Measurements from ENCODE around the gene KDF1. TPM values are rescaled to one million over a fixed set of nuclear protein-coding genes. Genes with fewer than 3 reads are reported as not detected.

The KDF1 gene
- total and polyA plus RNA-seq, 2 donors (not counting 1 experiment from before 2014, with no cell fraction given), result not detected

DNA sequence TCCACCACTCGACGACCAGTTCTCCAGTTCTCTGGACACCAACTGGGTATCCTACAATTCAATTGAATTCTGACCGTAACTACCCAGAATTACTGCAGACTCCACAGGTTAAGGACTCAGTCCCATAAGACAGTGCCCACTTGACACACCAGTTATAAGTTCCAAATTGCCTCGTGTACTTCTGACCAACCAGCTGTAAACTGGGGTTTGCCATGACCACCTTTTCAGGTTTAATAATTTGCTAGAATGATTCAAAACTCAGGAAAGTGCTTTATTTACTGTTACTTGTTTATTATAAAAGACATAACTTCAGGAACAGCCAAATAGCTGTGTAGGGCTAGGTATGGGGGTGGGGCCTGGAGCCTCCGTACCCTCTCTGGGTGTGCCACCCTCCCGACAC, 23.4 kb downstream of the KDF1 start:
- no peak overlapping the region for H2AFZ ChIP-seq (ENCODE audit: low read length)
- DNase-seq (ENCODE audit: low read depth in 2 of 2), result no peak
- no peaks in the 10 kb centered on the region for H3K9me3 ChIP-seq (ENCODE audit: control insufficient read depth, insufficient read depth, low read depth, low read length)
- no peak for TF ChIP-seq EZH2 (IDR thresholded peaks at IDR 0.05; ENCODE audit: low read length, missing control alignments)
- TF ChIP-seq, protein P1, sequence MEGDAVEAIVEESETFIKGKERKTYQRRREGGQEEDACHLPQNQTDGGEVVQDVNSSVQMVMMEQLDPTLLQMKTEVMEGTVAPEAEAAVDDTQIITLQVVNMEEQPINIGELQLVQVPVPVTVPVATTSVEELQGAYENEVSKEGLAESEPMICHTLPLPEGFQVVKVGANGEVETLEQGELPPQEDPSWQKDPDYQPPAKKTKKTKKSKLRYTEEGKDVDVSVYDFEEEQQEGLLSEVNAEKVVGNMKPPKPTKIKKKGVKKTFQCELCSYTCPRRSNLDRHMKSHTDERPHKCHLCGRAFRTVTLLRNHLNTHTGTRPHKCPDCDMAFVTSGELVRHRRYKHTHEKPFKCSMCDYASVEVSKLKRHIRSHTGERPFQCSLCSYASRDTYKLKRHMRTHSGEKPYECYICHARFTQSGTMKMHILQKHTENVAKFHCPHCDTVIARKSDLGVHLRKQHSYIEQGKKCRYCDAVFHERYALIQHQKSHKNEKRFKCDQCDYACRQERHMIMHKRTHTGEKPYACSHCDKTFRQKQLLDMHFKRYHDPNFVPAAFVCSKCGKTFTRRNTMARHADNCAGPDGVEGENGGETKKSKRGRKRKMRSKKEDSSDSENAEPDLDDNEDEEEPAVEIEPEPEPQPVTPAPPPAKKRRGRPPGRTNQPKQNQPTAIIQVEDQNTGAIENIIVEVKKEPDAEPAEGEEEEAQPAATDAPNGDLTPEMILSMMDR (conservative IDR thresholded peaks at IDR 0.05 in 1 of 2, IDR thresholded peaks at IDR 0.05 in 1 of 2; ENCODE audit: low read depth in 1 of 2, low read length in 2 of 2), result no peak
- H4K20me1 ChIP-seq (ENCODE audit: control insufficient read depth, extremely low read depth, insufficient read depth, low read length), result no peaks in the 10 kb centered on the region
- H3K4me3 ChIP-seq (replicated peaks in 1 of 4; ENCODE audit: control extremely low read depth in 1 of 4, insufficient read depth in 1 of 4, low read depth in 3 of 4, low read length in 4 of 4), result no peak overlapping the region
- H3K27ac ChIP-seq (ENCODE audit: insufficient read depth, low read length), result no peak overlapping the region
- H3K4me2 ChIP-seq (ENCODE audit: extremely low read depth, insufficient read depth, low read length), result no peak overlapping the region
- H3K36me3 ChIP-seq (ENCODE audit: control insufficient read depth, insufficient read depth, low read length), result peaks cover 13% of the 10 kb centered on the region
- no peak overlapping the region for H3K9ac ChIP-seq (ENCODE audit: insufficient read depth, low read length)
- H3K4me1 ChIP-seq (ENCODE audit: control insufficient read depth, extremely low read depth, insufficient read depth, low read length), result no peaks in the 10 kb centered on the region
- no peaks in the 10 kb centered on the region for H3K27me3 ChIP-seq (ENCODE audit: control insufficient read depth, insufficient read depth, low read length)
- peaks cover 13% of the 10 kb centered on the region for H3K79me2 ChIP-seq (ENCODE audit: control insufficient read depth, insufficient read depth, low read length)

DNA sequence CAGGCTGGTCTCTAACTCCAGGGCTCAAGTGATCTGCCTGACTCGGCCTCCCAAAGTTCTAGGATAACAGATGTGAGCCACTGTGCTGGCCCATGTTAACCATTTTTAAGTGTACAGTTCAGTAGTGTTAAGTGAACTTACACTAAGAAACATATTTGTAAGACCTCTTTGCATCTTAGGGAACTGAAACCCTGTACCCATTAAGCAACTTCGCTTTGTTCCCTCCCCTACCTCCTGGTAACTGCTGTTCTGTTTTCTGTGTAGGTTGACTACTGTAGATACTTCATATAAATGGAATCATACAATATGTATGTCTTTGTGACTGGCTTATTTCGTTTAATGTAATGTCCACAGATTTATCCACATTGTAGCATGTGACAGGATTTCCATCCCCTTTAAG, 27.7 kb downstream of the KDF1 start:
- TF ChIP-seq, protein P1 (conservative IDR thresholded peaks at IDR 0.05 in 1 of 2, IDR thresholded peaks at IDR 0.05 in 1 of 2; ENCODE audit: low read depth in 1 of 2, low read length in 2 of 2), result no peak
- no peak for TF ChIP-seq EZH2 (IDR thresholded peaks at IDR 0.05; ENCODE audit: low read length, missing control alignments)
- no peaks in the 10 kb centered on the region for H3K27me3 ChIP-seq (ENCODE audit: control insufficient read depth, insufficient read depth, low read length)
- H4K20me1 ChIP-seq (ENCODE audit: control insufficient read depth, extremely low read depth, insufficient read depth, low read length), result no peaks in the 10 kb centered on the region
- H3K4me3 ChIP-seq (replicated peaks in 1 of 4; ENCODE audit: control extremely low read depth in 1 of 4, insufficient read depth in 1 of 4, low read depth in 3 of 4, low read length in 4 of 4), result no peak overlapping the region
- peaks cover 11% of the 10 kb centered on the region for H3K36me3 ChIP-seq (ENCODE audit: control insufficient read depth, insufficient read depth, low read length)
- H3K4me2 ChIP-seq (ENCODE audit: extremely low read depth, insufficient read depth, low read length), result no peak overlapping the region
- no peaks in the 10 kb centered on the region for H3K4me1 ChIP-seq (ENCODE audit: control insufficient read depth, extremely low read depth, insufficient read depth, low read length)
- no peak overlapping the region for H3K27ac ChIP-seq (ENCODE audit: insufficient read depth, low read length)
- DNase-seq (ENCODE audit: low read depth in 2 of 2), result no peak
- H3K9ac ChIP-seq (ENCODE audit: insufficient read depth, low read length), result no peak overlapping the region
- H3K79me2 ChIP-seq (ENCODE audit: control insufficient read depth, insufficient read depth, low read length), result peaks cover 6% of the 10 kb centered on the region
- H2AFZ ChIP-seq (ENCODE audit: low read length), result no peak overlapping the region
- H3K9me3 ChIP-seq (ENCODE audit: control insufficient read depth, insufficient read depth, low read depth, low read length), result no peaks in the 10 kb centered on the region

DNA sequence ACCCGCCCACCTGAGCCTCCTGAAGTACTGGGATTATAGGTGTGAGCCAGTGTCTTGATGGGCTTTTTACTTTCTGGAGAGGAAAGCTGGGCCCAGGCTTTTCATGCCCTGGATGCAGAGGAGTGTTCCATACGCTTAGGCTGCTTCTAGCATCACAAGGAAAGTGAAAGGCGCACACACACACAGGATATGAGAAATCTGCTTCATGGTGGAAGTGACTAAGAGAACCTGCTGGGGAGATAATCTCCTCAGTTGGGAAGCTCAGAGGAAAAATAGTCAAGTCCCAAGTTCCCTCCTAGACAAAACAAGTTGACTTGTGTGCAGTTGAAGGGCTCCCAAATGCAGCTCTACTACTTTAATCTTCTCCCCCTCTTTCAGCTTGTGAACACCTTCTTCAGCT, 36.6 kb downstream of the KDF1 start:
- no peak for TF ChIP-seq EZH2 (IDR thresholded peaks at IDR 0.05; ENCODE audit: low read length, missing control alignments)
- TF ChIP-seq, protein P1 (conservative IDR thresholded peaks at IDR 0.05 in 1 of 2, IDR thresholded peaks at IDR 0.05 in 1 of 2; ENCODE audit: low read depth in 1 of 2, low read length in 2 of 2), result no peak
- no peak overlapping the region for H3K4me3 ChIP-seq (replicated peaks in 1 of 4; ENCODE audit: control extremely low read depth in 1 of 4, insufficient read depth in 1 of 4, low read depth in 3 of 4, low read length in 4 of 4)
- peaks cover 33% of the 10 kb centered on the region for H3K79me2 ChIP-seq (ENCODE audit: control insufficient read depth, insufficient read depth, low read length)
- H3K4me2 ChIP-seq (ENCODE audit: extremely low read depth, insufficient read depth, low read length), result no peak overlapping the region
- no peaks in the 10 kb centered on the region for H3K27me3 ChIP-seq (ENCODE audit: control insufficient read depth, insufficient read depth, low read length)
- no peak overlapping the region for H3K27ac ChIP-seq (ENCODE audit: insufficient read depth, low read length)
- H3K9me3 ChIP-seq (ENCODE audit: control insufficient read depth, insufficient read depth, low read depth, low read length), result no peaks in the 10 kb centered on the region
- peaks cover 2% of the 10 kb centered on the region for H4K20me1 ChIP-seq (ENCODE audit: control insufficient read depth, extremely low read depth, insufficient read depth, low read length)
- H3K4me1 ChIP-seq (ENCODE audit: control insufficient read depth, extremely low read depth, insufficient read depth, low read length), result peaks cover 2% of the 10 kb centered on the region
- no peak overlapping the region for H2AFZ ChIP-seq (ENCODE audit: low read length)
- peak in 1 of 2 donors; percentile 20 for DNase-seq (ENCODE audit: low read depth in 2 of 2)
- no peak overlapping the region for H3K9ac ChIP-seq (ENCODE audit: insufficient read depth, low read length)
- H3K36me3 ChIP-seq (ENCODE audit: control insufficient read depth, insufficient read depth, low read length), result peaks cover 6% of the 10 kb centered on the region

Measured in fibroblast of lung (primary cell).